HuH-7.5 (cell line): ENCODE measurements around the gene CSDE1.
"Not testable (repeated sequence)": the region's sequence is repeated elsewhere in the genome, so short reads cannot be mapped to it uniquely, and the experiment has no call there.

Experiments
- DNase-seq: peaks from one replicate; pipeline ENCODE4 v3.0.0; 2011; ENCODE audit warnings: low spot score

The CSDE1 gene

DNA sequence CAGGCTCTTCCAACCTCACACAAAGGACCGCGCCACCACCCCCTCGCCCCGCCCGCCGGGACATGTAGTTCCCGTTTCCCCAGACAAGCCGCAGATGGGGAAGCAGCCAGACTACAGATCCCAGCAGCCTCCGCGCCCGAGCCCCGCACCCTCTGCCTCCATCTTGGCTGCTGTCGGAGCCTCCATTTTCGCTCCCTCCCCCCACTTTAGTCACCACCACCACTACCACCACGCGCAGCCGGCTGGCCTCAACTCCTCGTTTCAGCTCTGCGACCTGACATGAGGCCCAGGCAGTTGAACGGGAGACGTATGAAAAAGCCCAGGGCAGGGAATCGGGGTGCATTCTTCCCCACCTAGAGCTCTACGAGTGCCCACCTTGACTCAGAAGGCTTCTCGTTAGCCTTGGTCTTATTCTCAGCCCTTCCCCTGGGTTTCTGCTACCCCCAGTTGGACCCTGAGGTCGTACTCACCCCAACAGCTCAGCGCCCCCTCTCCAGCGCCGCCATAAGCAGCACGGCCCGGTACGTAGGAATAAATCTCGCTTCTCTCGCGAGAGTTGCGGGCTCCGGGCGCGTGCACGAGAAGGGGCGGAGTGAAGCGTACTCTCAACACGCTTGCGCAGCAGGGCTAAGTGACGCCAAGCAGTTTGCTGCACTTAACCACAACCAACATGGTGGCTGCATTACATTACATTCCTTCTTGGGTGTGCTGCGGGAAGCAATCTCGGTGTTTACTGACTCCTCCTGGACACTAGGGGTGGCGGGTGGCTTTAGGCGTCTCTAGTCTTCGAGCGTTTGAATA, at the start of gene CSDE1:
CSDE1 (minus strand) TSS at position 530 of the 801 bp plus-strand sequence. CDS start 18,094 bp downstream, outside the sequence.
- DNase-seq, result peak; percentile 81

DNA sequence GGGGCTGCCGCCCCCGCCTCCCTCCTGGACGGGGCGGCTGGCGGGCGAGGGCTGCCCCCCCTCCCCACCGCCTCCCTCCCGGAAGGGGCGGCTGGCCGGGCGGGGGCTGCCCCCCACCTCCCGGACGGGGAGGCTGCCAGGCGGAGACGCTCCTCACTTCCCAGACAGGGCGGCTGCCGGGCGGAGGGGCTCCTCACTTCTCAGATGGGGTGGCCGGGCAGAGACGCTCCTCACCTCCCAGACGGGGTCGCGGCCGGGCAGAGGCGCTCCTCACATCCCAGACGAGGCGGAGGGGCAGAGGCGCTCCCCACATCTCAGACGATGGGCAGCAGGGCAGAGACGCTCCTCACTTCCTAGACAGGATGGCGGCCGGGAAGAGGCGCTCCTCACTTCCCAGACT, 46.7 kb upstream of the CSDE1 start:
- DNase-seq, result not testable (repeated sequence)

DNA sequence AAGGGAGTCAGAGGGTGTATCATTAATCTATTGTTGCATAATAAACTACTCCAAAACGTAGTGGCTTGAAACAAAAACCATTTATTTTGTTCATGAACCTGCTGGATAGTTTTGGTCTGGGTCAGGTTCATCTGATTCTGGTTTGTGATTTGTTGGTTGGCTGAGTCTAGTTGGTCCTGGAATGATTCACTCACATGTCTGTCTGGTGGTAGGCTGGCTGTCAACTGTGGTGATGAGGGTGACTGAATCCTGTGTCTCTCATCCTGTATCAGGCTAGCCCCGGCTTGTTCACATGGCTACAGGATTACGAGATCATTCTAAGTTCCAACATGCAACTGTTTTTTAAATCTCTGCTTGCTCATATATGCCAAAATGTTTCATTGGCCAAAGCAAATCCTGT, 45.2 kb upstream of the CSDE1 start:
- no peak for DNase-seq

DNA sequence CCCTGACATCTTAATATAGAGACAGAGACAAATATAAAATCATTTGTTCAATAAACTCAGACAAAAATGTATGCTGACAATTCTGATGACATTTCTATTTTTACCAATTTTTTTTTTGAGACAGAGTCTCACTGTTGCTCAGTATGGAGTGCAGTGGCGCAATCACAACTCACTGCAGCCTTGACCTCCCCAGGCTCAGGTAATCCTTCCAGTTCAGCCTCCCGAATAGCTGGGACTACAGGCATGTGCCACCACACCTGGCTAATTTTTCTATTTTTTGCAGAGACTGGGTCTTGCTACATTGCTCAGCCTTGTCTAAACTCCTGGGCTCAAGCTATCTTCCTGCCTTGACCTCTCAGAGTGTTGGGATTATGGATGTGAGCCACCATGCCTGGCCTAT, 36.3 kb upstream of the CSDE1 start:
- DNase-seq, result no peak

DNA sequence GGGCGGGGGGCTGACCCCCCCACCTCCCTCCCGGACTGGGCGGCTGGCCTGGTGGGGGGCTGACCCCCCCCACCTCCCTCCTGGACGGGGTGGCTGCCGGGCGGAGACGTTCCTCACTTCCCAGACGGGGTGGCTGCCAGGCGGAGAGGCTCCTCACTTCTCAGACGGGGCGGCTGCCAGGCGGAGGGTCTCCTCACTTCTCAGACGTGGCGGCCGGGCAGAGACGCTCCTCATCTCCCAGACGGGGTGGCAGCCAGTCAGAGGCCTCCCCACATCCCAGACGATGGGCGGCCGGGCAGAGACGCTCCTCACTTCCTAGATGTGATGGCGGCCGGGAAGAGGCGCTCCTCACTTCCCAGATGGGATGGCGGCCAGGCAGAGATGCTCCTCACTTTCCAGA, 32.8 kb upstream of the CSDE1 start:
- not testable (repeated sequence) for DNase-seq

DNA sequence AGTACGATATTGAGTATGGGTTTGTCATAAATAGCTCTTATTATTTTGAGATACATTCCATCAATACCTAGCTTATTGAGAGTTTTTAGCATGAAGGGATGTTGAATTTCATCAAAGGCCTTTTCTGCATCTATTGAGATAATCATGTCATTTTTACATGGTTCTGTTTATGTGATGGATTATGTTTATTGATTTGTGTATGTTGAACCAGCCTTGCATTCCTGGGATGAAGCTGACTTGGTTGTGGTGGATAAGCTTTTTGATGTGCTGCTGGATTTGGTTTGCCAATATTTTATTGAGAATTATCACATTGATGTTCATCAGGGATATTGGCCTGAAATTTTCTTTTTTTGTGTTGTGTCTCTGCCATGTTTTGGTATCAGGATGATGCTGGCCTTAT, 28.7 kb upstream of the CSDE1 start:
- not testable (repeated sequence) for DNase-seq

DNA sequence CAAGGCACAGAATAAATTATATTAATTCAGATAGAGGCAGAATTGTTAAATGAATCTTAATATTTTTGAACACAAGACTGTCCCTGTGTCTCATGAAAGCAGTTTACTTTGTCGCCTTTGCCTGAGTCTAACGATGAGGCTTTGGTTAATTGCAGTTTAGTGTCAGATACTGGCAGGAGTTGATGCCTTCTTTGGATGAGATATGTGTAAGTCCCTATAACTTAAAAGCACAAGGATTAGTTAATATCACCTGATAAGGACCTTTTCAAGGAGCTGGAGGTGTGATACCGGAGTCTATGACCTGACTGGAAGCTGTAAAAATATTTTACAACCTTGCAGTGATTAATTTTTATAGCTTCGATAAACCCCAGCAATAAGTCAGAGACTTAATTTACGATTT, 24.7 kb upstream of the CSDE1 start:
- no peak for DNase-seq

DNA sequence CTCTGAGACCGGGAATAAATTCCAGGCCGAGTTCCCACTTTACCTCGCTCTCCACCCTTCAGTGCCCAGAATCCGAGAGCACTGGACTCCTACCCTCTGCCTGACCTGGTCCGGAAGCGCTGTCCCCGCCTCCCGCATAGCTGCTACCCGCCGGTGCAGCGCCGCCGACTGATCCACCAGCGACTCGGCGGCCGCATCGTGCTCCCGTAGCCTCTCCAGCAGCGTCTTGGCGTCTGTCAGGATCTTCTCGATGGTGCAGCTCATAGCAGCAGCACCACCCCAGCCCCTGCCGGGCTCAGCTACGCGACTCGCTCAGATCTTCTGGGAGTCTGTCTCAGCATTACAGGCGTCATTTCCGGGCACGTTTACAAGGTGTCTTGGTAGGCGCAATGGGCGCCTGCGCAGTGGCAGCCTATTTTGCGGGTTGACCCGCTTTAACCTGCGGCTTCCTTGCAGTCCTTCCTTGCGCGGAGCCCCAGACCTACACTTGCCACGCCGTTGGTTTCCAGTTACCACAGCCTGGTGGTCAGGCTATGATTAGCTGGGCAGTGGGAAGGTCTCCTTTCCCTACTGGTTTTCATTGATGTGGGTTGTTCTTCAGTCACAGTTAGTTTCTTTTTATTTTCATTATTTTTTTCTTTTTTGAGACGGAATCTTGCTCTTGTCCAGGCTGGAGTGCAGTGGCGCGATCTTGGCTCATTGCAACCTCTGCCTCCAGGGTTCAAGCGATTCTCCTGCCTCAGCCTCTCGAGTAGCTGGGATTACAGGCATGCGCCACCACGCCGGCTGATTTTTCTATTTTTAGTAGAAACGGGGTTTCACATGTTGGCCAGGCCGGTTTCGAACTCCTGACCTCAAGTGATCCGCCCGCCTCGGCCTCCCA, 22.8 kb upstream of the CSDE1 start, which contains the start of gene SIKE1:
SIKE1 (minus strand) TSS at position 342 of the 883 bp plus-strand sequence; CDS start at position 264, 78 bp downstream.
- peak; percentile 91 for DNase-seq

DNA sequence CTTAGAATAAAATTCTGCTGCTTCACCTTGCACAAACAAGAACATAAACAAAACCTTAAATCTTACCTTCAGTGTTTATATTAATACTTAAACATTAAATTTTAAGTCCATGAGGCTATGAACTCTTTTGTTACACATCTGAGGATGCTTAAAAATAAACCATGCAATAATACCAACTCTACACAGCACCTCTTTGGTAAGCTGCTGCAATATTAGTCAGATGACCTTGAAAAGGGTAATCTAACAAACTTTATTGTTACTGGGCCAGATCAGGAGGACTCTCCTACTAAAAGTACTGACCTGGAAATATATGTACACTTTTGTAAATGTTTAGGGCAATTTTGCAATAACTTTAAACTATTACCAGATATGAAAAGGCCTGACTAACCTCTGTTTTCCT, 21.9 kb upstream of the CSDE1 start:
- DNase-seq, result no peak

DNA sequence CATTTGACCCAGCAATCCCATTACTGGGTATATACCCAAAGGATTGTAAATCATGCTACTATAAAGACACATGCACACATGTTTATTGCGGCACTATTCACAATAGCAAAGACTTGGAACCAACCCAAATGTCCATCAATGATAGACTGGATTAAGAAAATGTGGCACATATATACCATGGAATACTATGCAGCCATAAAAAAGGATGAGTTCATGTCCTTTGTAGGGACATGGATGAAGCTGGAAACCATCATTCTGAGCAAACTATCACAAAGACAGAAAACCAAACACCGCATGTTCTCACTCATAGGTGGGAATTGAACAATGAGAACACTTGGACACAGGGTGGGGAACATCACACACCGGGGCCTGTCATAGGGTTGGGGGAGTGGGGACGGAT, 18.9 kb upstream of the CSDE1 start:
- not testable (repeated sequence) for DNase-seq

DNA sequence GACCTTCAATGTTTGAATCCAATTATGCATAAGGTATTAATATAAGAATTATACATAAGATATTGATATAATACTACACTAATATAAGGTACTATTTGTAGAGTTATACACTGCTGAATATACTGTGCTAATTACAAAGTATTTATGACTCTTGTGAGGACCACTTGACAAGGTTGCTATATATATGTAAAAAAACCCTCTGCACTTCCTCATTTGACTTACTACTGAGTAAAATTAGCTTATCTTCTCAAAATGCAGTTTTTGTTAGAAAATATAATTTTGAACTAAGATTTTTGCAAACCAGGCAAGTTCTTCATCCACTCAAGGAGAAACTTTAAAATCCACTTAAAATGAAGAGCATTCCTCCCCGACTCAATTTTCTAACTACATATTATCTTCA, 14.2 kb upstream of the CSDE1 start:
- no peak for DNase-seq

DNA sequence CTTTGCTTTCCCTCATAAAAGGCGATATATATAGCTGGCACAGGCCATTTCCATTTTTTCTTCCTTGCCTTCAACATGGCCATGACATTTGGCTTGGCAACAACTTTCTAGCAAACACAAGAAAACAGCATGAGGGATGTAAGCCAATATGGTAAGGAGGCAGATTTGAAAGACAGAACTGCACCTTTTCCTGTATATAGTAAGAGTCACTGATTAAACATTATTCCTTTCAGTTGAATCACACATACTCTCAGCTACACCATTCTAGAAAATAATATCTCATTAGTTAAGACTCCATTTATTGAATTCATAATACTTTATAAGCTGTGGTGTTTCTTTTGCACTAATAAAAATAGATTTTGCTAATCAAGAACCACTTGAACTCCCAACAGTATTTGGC, 13.2 kb upstream of the CSDE1 start:
- no peak for DNase-seq

DNA sequence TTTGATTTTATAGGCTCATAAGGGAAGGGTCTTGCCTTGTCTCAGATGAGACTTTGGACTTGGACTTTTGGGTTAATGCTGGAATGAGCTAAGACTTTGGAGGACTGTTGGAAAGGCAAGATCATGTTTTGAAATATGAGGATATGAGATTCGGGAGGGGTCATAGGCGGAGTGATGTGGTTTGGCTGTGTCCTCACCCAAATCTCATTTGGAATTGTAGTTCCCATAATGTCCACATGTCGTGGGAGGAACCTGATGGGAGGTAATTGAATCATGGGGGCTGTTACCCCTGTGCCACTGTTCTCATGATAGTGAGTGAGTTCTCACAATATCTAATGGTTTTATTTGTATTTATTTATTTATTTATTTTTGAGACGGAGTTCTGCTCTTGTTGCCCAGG, 6.9 kb upstream of the CSDE1 start:
- DNase-seq, result no peak

DNA sequence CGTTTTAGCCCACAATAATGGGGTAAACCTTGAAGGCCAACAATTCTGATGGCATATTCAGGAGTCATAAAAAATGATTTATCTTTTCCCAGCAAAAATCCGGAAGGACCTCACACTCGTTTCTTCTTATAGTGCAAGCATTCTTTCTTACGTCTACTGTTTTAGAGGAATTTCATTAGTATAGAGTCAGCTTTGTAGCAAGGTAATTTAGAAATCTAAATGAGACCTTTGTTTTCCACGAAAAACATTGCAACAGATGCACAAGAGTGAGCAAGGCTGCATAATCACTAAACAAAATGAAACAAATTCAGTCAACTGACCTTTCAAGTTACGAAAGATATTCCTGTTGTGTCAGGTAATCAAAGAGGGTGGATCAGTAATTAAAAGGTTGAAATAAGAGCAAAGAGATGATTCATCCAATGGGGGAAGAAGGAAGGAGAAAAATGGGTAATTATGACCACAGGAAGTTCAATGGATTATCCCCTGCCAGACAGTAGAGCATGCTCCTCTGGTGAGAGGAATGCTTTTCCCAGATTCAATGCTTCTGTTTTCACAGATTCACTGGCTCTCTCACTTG, 560 bp upstream of the CSDE1 start:
- peak; percentile 12 for DNase-seq

DNA sequence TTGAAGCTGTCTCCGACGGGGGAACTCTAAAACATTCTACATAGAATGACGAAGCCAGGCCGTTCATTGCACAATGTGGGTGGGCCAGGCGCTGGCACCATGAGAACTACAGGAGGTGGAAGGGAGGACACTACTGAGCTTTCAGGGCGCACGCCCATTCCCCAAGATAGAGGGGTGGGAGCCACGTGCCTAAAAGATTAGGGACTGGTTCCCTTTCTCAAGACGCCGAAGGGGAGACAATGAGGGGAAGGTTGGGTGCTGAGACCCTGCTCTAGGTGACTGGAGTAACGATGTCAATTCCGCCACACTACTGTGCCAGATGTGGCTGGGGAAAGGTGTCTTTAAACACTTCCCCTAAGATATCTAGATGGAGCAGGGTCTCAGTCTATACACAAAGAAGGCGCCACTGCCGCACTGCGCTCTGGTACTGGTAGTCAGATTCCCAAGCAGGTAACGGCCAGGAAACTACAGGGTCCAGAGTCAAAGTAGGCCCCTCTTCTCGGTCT, 782 bp downstream of the CSDE1 start:
- DNase-seq, result peak; percentile 23

DNA sequence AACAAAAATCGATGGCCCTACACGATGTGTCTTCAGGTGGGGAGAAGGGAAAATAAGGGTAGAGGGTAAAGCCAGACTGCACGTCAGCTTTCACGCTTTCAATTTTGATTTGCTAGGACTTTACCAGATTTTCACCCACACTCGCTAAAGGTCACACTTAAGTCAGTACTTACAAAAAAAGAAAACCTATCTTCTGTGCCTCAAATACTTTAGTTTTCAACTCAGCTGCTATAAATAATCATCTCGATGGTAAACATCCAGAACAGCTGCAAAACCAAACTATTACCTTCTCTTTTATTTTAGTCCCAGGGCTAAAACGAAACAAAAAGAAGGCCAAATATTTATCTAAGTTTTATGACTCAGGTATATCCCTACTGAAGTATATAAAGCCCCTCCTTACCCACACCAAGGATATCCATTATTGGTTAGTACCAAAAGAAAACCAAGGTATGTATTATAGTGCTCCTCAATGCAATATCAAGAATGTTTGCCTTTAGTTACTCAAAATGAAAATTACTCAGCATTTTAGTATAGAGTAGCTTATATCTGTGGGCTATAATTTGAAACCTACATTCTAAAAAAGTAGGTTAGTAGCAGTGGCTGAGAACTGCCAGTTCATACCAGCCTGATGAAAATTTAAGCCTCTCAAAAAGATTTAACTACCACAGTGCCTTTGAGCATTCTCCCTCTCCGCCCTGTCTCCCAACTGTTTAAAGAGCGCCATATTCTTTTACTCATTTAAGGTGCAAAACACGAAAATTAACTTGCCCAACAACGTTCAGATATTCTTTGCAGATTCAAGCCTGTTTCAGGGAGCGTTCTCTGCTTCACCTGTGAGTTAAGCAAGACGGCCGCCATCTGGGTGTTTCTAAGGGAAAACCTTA, 1.5 kb downstream of the CSDE1 start:
- DNase-seq, result no peak

DNA sequence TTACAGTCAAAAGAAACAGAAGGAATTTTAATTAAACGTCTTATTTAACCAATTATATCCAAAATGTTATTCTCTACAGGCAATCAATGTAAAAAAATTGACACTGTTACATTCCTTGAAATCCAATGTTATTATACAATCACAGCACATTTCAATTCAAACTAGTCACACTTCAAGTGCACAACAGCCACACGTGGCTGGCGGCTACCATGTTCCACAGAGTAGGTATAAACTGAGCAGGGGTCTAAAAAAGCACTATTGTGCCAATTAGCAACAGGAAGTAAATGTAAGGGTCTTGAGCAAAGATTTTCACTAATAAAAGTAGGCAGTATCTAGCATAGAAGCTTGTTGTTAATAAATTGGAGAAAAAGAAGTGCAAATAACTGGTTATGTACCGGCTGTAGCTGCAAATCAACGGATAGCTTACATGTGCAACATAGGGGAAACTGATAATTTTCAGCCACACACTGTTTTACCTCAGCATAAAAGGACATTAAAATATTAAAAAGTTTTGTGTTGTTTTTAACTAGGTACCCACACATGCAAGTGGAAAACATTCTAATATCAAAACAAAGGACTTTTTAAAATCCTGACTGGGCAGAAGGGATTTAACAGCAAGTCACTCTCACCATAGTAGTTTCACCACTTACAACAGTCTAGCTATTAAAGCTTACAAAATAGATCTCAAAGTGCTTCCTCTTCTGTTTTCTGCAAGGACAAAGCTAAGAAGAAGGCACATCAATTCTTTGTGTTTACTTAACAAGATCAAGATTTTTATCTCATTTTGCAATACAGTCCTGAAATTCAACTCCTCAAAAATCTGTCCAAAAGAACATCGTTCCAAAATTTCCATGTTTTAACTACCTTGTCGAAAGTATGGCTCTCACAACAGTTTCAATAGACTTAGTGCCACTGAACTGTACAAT, 2.5 kb downstream of the CSDE1 start:
- DNase-seq, result no peak

DNA sequence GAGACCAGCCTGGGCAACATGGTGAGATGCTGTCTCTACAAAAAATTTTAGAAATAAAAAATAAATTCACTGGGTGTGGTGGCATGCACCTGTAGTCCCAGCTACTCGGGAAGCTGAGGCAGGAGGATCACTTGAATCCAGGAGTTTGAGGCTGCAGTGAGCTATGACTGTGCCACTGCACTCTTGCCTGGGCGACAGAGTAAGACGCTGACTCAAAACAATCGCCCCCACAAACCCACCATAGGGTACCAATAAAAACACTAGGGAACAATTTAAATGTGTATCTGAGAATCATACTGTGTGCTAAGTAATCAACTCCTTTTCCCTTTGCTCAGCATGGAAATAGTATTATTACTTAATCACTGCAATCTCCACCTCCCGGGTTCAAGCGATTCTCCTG, 4.1 kb downstream of the CSDE1 start:
- not testable (repeated sequence) for DNase-seq

DNA sequence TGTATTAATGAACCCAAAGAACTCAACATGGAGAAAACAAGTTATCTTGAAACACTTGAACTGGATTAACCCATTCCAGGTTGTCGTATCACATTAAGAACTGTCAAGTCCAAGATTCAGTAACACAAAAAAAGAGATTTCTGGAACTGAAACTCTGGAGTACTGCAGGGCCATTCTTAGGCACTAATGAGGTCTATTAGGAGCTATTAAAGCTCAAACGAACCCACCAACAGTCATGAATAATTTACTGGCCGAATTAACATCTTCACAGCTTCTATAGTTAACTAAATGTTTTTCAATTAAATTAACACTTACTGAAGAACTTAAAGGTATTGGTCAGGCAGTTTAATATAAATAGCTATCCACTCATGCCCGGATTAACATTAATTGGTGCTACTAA, 4.6 kb downstream of the CSDE1 start:
- no peak for DNase-seq

DNA sequence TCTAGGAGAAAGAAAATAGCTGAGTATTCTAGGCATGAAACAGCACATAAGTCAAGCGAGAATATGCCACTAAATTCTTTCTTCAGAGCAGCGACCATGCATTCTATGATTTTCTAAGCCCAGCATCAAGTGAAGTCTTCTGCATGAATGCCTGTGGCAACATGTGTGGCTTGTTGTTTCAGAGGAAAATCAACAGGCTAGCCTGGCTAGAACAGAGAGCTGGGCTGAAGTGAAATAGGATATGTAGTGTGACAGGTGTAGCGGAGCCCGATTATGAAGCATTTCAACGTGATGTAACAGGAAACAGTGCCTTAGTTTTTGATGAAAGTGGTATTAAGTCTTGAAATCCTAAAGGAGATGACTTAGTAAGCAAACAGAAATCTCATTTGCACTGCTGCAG, 7.0 kb downstream of the CSDE1 start:
- no peak for DNase-seq
